HG02642 (cell line): ENCODE measurements around the gene SCAPER.

Experiments
- ATAC-seq: cut with Tn5 transposase; IDR thresholded peaks from one replicate; pipeline ENCODE4 v1.9.1; 2021; ENCODE audit warnings: mild to moderate bottlenecking; ENCODE audit not compliant: unreplicated experiment, poor library complexity

Gene SCAPER

DNA sequence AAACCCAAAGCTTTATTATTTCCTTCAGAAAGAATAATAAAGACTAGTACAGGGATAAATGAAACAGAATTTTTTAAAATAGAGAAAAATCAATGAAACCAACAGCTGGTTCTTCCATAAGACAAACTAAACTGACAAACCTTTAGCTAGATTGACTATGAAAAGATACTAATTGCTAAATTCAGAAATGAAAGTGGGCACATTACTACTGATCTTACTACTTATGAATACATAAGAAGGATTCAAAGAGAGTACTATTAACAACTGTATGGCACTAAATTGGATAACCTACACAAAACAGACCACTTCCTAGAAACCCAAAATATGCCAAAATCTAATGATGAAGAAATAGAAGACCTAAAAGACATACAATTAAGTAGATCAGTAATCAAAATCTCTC, 290.4 kb downstream of the SCAPER start:
- no peak for ATAC-seq

DNA sequence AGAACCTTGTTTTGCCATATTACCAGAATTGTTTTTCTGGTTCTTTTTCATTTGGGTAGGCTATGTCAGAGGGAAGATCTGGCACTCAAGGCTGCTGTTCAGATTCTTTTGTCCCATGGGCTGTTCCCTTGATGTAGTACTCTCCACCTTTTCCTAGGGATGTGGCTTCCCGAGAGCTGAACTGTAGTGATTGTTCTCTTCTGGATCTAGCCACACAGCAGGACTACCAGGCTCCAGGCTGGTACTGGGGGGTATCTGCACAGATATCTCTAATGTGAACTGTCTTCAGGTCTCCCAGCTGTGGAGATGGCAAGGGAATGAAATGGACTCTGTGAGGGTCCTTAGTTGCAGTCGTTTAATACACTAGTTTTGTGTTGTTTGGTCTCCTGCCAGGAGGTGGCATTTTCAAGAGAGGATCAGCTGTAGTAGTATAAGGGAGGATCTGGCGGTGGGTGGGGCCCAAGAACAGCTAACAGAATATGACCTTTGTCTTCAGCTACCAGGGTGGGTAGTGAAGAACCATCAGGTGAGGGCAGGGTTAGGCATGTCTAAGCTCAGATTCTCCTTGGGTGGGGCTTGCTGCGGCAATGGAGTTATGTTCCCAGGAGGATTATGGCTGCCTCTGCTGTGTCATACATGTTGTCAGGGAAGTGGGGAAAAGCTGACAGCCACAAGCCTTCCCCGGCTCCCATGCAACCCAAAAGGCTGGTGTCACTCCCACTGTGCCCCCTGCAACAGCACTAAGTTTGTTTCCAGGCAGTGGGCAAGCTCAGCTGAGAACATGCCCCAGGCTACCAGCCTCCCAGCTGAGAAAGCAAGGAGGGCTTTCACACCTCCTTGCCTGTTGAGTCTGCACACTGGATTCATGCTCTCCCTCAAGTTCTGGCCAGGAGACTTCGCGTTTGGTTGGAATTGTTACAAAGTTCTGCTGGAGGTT, 316.1 kb downstream of the SCAPER start:
- no peak for ATAC-seq

DNA sequence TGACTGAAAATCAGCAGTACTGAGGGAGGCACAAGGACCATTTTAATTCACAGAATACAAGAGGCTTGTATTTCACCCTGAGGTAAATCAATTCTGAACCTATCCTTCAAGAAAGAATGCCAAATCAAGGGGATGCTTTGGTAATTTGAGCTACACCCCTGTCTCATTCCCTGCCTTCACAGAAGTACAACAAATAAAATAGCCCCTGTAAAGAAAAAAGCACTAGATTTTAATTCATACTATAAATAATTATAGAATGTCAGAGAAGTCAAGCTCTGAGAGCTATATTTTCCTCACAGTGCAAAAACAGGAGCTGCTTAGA, 319.6 kb downstream of the SCAPER start:
- ATAC-seq, result no peak

DNA sequence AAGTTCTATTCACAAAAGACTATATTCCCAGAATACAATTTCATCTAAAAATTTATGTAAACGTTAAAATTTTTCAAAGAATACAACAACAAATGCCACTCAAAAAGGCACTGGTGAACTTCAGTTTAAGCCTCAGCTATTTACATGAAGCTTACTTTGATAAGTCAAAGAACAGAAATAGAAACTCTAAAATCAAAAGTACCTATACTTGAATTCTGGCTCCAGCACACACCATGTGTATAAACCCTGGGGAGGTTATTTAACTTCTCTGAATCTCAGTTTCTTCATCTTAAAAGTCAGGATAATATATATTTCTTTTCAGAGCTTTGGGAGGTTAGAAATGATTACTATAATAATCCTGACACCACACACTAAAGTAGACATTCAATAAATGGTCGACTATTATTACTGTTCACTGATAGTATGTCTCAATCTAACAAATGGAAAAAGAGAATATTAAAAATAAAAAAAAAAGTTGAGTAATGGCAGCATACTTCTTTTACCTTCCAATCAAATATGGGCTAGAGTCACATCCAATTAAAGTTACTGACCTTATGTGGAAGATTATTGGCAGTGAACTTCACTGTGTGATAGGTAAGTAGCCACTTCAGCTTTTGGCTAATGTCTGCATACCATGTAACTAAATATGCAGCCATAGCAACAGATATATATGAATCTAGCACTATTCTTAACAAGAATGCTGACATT, 320.1 kb downstream of the SCAPER start:
- ATAC-seq, result no peak

DNA sequence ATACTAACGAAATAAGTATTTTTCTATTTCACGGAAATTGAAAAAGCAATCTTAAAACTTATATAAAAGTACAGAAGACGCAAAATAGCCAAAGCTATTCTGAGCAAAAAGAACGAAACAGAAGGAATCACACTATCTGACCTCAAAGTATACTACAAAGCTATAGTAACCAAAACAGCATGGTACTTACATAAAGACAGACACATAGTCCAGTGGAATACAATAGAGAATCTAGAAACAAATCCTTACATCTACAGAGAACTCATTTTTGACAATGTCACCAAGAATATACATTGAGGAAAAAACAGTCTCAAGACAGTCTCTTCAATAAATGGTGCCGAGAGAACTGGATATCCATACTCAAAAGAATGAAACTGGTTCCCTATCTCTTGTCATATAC, 322.6 kb downstream of the SCAPER start:
- ATAC-seq, result no peak

DNA sequence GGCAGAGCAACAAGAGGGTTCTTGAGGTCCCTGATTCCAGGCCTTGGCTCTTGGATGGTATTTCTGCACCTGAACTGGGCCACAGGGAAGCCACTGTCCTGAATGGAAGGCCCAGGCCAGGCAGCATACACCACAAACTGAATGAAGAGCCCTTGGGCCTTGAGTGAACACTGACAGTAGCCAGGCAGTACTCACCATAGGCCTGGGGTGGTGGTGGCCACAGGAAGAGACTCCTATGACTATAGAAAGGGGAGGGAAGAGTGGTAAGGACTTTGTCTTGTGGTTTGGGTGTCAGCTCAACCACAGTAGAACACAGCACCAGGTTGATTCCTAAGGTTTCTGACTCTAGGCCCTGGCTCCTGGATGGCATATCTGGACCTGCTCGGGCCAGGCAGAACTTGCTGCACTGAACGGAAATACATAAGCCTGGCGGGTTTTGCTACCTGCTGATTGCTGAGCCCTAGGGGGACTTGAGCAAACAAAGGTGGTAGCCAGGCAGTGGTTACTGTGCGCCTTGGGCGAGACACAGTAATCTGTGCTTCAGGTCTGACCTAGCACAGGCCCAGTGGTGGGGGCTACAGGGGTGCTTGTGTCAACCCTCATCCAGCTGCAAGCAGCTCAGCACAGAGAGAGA, 327.1 kb downstream of the SCAPER start:
- no peak for ATAC-seq

DNA sequence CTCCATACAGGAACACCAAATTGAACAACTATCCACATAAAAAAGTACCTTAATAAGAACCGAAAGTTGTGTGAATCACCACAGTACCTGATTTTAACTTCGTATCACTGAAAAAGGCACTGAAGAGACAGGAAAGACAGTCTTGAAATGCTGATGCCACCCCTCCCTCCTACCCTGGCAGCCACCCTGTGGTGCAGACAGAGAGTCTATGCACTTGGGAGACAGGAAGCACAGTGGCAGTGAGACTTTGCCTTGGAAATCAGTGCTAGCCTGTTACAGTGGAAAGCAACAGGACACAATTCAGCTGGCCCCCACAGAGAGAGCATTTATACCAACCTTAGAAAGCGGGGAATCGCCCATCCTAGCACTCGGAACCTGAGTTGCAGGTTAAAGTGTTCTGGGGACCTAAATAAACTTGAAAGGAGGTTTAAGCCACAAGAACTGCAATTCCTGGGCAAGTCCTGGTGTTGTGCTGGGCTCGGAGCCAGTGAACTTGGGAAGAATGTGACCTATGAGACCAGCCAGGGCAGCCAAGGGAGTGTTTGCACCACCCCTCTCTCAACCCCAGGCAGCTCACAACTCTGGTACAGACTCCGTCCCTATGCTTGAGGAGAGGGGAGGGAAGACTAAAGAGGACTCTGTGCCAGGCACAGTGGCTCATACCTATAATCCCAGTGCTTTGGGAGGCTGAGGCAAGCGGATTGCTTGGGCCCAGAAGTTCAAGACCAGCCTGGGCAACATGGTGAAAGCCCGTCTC, 328.4 kb downstream of the SCAPER start:
- ATAC-seq, result no peak

DNA sequence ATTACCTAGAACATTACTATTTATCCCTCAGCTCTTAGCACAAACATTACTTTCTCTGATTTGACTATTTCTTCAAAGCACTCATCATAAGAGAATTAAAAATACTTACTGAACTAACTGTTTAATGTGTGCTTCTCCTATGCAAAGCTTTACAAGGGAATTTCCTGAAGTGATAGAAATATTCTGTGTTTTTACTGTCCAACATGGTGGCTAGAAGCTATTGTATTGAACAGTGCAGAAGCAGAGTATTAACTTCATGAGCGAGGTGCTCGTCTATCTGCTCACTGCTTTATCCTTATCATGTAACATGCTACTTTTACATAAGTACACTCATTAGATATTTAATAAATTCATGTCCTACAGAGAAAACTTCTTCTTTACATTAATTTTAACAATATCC, 329.5 kb downstream of the SCAPER start:
- peak; percentile 26 for ATAC-seq

DNA sequence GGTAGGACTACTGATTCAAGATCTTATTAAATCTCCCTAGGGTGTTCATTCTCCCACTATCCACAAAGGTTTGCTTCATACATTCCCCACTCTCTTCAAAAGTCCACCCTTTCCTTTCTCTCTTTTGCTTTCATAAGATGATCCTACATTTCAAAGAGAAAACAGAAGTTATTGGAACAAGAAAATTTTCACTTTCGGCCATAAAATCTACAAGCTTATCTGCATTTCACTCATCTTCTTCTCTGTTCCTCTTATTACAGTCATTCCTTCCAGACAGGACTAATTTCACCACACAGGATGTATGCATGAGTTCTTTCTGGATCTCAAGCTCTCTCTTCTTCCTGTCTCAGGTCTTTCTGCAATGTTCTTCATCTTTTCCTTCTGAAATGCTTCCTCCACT, 329.9 kb downstream of the SCAPER start:
- ATAC-seq, result peak; percentile 85

DNA sequence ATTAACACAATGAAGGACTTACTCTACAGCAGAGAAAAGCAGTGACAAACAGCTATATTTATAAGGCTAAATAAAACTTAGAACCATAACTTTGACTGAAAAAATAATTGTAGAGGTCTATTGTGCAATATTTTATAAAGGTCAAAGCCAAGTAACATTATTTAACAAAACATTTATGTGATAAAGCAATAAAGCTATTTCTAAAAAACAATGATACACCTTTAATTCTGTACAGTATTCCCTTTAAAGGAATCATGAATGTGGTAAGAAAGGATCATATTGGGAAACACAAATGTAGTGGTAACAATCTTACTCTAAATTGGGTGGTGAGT, 332.2 kb downstream of the SCAPER start:
- ATAC-seq, result no peak

DNA sequence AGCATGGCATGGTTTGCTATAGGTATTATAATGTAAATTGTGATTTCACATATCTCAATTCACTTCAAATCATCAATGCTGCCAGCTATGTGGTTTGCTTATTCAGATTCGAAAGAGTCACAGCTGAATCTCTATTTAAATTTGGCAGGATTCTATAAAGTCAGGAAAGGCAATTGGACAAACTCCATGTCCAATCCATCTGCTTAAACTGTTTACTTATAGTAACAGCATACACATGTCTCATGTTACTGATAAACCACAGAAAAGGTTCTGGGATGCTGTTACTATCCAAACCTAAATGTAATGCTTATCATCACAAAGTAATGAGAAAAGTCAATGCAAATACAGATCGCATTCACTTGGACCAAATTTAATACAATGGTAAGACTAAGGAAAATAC, 338.9 kb downstream of the SCAPER start:
- ATAC-seq, result no peak

DNA sequence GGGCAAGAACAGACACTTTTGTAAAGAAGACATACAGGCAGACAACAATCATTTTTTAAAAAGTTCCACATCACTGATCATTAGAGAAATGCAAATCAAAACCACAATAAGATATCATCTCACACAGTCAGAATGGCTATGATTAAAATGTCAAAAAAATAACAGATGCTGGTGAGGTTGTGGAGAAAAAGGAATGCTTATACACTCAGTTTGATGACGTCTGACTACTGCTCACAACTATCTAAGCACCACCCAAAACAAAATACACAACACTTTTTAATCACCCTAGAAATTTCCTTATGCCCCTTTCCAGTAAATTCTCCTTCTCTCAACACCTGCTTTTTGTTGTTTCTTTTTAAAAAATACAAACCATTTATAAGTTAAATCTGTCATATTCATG, 339.8 kb downstream of the SCAPER start:
- ATAC-seq, result no peak

DNA sequence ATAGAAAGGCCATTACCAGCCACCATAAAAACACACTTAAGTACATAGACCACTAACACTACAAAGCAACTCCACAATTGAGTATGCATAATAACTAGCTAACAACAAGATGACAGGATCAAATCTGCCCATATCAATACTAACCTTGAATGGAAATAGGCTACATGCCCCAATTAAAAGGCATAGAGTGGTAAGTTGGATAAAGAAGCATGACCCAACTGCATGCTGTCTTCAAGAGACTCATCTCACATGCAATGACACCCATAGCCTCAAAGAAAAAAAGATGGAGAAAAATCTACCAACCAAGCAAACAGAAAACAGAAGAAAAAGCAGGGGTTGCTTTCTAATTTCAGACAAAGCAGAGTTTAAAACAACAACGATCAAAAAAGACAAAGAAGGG, 349.9 kb downstream of the SCAPER start:
- ATAC-seq, result no peak

DNA sequence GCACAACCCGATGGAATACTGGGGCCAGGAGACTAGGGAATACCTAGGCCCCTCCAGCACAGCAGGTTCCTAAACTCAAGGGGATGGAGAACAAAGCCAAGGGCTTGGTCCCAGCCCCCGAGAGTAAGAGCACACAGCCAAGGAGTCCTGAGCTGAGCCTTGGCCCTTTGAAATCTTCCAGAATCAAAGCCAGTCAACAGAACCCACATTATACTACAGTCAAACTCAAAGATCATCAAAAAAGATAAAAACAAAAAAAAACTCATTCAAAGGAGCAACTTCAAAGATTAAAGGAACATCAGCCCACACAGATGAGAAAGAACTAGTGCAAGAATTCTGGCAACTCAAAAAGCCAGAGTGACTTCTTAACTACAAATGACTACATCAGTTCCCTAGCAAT, 351.6 kb downstream of the SCAPER start:
- no peak for ATAC-seq

DNA sequence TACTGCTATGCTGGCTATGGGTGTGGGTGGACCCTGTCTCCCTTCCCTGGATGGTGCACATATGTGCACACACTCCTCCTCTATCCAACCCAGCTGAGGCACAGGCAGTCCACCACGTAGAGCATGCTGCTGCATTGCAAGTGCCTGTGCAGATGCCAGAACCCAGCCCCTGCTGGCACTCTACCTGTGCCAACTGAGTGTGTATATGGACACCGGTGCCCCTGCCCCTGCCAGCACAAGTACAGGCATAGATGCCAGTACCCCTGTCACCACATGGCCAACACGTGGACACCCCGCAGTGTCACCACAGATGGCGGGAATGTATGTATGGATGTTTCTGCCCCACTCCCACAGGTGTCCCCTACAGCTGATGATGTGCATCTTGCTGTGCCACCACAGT, 352.0 kb downstream of the SCAPER start:
- no peak for ATAC-seq

DNA sequence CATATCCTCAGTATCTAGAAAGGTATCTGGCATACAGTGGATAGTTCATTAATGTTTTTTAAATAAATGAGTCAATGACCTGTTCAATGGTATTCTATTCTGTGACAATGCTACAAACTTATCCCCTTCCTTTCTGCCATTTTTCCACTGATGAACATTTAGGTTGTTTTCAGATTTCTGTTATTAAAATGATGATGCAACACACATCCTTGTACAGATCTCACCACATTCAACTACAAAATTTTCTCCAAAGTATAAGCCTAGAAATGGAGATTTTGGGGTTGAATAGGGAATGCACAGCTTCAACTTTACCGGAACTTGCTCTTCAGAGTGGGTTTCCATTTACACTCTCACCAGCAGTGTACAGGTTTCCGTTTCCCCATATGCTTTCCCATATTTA, 358.3 kb downstream of the SCAPER start:
- ATAC-seq, result no peak

DNA sequence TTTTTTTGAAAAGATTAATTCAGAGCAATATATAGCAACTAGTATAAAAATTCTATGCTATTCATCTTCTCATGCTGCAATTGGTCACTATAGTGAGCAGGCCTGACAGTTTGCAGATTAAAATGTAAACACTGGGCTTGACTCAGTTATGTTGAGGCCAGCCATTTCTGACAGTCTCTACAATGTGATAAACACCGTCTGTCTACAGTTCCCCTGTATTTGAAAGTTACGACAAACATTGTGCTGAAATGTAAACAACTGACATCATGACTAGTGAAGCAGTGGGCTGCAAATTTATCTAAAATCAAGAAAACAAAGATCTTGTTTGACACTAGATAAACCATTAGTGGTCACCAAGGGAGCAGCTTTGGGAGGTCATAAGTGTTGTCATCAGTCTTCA, 371.1 kb downstream of the SCAPER start:
- no peak for ATAC-seq

DNA sequence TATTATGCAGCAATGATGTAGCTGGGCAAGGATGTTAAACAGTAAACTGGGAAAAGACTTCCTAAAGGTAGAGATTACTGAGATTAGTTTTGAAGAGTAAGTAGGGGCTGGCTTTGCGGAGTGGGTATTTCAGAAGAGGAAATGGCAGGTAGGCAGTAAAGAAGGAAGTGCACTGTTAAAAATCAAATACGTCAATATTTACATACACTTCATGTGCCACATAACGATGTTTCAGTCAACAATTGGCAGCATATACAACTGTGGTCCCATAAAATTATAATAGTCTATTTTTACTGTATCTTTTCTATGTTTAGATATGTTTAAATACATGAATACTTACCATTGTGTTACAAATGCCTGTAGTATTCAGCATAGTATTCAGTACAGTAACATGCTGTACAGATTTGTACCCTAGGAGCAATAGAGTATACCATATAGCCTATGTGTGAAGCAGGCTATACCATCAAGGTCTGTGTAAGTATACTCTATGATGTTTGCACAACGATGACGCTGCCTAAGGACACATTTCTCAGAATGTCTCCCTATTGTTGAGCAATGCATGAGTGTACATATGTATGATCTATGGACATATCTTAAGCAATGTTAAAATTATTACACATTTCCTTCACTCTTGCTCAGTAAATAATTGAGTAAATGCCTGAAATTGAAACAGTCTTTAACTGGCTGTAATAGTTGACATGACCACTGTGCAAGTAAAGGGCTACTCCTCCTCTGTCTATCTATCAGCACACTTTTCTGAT, 371.9 kb downstream of the SCAPER start:
- no peak for ATAC-seq

DNA sequence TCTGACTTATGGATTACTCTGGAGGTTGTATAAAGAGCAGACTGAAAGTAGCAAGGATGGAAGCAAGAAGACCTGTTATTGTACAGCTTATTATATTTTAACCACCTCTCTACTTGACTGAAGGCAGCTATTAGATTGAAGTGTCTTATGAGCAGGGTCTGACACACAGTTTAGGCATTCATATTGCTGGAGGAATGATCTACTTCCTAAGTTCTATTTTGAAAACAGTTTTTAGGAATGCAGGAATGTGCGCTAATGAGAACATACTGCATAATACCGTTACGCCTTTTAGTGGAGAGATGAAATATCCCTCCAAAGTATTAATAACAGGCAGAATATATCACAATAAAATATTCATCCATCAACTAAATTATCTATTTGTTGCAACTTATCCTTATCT, 375.2 kb downstream of the SCAPER start:
- ATAC-seq, result no peak

DNA sequence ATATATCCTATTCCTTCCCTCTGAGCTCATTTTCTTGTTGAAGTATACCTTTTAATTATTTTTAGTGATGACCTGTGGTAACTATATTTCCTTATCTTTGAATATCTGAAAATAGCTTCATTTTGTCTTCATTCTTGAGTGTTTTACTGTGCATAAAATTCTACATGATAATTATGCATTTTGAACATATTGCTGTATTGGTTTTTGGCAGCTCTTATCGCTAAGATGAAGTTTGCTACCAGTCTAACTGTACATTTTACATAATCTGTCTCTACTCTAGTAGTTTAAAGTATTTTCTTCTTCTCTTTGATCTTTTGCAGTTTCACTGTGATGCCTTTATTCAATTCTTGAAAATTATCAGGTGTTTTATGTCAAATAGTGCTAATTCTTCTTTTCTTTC, 379.0 kb downstream of the SCAPER start:
- ATAC-seq, result no peak
